ENCODE measurements around the gene HOXD3. TPM values are rescaled to one million over a fixed set of nuclear protein-coding genes. Genes with fewer than 3 reads are reported as not detected.
A peak's percentile ranks its signal among the peaks of the same experiment; 100 is the strongest.

Gene HOXD3
- total and polyA plus RNA-seq, 2 experiments from 2014 or later: not detected

DNA sequence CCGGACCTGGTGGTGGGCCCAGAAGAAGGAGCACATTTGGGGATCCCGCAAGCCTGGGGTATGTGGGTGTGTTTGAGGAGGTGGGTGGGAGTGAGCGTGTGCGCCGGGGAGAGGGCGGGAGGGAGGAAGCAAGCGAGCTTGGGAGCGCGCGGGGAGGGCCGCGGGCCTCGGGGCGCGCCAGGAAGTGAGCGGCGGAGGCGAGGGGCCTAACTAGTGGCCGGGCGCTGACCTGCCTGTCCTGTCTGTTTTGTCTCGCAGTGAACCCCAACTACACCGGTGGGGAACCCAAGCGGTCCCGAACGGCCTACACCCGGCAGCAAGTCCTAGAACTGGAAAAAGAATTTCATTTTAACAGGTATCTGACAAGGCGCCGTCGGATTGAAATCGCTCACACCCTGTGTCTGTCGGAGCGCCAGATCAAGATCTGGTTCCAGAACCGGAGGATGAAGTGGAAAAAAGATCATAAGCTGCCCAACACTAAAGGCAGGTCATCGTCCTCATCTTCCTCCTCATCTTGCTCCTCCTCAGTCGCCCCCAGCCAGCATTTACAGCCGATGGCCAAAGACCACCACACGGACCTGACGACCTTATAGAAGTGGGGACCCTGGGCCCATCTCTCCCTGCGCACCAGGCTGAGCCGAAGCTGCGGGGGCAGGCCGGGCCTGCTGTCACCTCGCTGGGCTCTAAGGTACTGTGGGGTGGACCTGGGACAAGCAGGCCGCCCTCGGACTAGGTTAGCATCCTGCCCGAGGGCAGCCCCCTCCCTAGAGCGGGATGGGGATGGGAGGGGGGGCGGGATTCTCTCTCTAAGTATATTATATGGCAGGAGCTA lies 4.5 kb upstream of the HOXD3 start:
- no peaks in the 10 kb centered on the region for H3K36me3 ChIP-seq (ENCODE audit: insufficient read depth)
- DNase-seq (ENCODE audit: low spot score) (peak; percentile 36), ATAC-seq (peak; percentile 3)
- peaks cover 22% of the 10 kb centered on the region for H3K4me1 Mint-ChIP-seq
- no peaks in the 10 kb centered on the region for H3K9me2 ChIP-seq (ENCODE audit: insufficient read depth)
- H3K9me3 Mint-ChIP-seq: peaks cover 5% of the 10 kb centered on the region; the same call in 1 of the 3 replicates
- H3K79me2 ChIP-seq (replicated peaks; ENCODE audit: insufficient read depth): no peaks in the 10 kb centered on the region
- peaks cover 52% of the 10 kb centered on the region for H4K20me1 ChIP-seq (replicated peaks; ENCODE audit: insufficient read depth)
- TF ChIP-seq JUNB (IDR thresholded peaks at IDR 0.05; ENCODE audit: unreplicated experiment) (no peak), ZNF114 (CRISPR knock-in tag; IDR thresholded peaks at IDR 0.05) (no peak), EZH2 (IDR thresholded peaks at IDR 0.05; ENCODE audit: low read depth, unreplicated experiment) (peak; percentile 98), NANOG (IDR thresholded peaks at IDR 0.05; ENCODE audit: borderline replicate concordance) (no peak), EZH2phosphoT487 (IDR thresholded peaks at IDR 0.05; ENCODE audit: unreplicated experiment) (peak; percentile 93)
- TF ChIP-seq, protein P1, sequence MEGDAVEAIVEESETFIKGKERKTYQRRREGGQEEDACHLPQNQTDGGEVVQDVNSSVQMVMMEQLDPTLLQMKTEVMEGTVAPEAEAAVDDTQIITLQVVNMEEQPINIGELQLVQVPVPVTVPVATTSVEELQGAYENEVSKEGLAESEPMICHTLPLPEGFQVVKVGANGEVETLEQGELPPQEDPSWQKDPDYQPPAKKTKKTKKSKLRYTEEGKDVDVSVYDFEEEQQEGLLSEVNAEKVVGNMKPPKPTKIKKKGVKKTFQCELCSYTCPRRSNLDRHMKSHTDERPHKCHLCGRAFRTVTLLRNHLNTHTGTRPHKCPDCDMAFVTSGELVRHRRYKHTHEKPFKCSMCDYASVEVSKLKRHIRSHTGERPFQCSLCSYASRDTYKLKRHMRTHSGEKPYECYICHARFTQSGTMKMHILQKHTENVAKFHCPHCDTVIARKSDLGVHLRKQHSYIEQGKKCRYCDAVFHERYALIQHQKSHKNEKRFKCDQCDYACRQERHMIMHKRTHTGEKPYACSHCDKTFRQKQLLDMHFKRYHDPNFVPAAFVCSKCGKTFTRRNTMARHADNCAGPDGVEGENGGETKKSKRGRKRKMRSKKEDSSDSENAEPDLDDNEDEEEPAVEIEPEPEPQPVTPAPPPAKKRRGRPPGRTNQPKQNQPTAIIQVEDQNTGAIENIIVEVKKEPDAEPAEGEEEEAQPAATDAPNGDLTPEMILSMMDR (conservative IDR thresholded peaks at IDR 0.05; ENCODE audit: low read depth in 2 of 2): no peak
- peaks cover 98% of the 10 kb centered on the region for H3K27me3 Mint-ChIP-seq (ENCODE audit: insufficient read depth, low read depth, poor library complexity)
- H3K27me3 ChIP-seq (ENCODE audit: insufficient read depth): peaks cover 100% of the 10 kb centered on the region
- H3K27ac ChIP-seq (ENCODE audit: low read depth): no peak overlapping the region
- H2AFZ ChIP-seq: no peak overlapping the region
- no peak overlapping the region for H3K27ac Mint-ChIP-seq
- H3K4me3 Mint-ChIP-seq: peak overlapping the region; percentile 23; the same call in 1 of the 3 replicates
- no peaks in the 10 kb centered on the region for H3K36me3 Mint-ChIP-seq (ENCODE audit: low read depth)
- peak overlapping the region; percentile 38; the same call in 1 of the 2 replicates for H3K4me2 ChIP-seq
- H3K4me1 ChIP-seq (ENCODE audit: insufficient read depth): peaks cover 43% of the 10 kb centered on the region
- H3K4me3 ChIP-seq: peak overlapping the region; percentile 34; the same call in 1 of the 2 replicates
- peaks cover 37% of the 10 kb centered on the region for H3F3A ChIP-seq (replicated peaks; ENCODE audit: low read depth)

DNA sequence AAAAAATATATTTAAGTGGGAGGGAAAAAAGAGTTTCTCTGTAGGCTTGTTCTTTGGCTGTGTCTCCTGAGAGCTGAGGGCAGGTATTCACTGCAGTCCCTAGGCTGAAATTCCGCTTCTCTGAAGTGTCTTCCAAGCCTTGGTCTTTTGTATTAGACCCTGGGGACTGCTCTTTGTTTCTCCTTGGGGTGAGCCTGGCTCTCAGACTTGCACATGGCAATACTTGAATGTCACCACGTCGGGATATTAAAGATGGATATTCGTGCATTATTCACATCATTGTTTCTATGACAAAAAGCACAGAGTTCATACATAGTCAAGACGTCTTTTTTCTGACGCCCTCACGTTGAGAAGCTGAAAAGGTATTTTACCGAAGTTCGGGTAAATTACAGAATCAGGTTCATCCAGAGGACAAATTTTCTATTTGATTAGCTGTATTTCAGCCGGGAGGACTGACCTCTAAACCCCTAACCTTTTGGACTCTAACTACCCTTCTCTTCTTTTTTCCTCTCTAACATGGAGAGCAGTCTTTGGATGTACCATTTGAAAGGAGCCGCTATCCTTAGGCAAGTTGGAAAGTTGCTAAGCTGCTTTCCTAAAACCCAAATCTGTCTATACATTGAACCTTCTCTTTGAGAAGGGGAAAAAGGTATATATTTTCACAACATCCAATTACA lies 2.4 kb upstream of the HOXD3 start:
- Histone ChIP-seq H4K20me1 (replicated peaks; ENCODE audit: insufficient read depth) (peaks cover 47% of the 10 kb centered on the region), H3K27ac (ENCODE audit: low read depth) (no peak overlapping the region), H3K4me1 (ENCODE audit: insufficient read depth) (peaks cover 41% of the 10 kb centered on the region), H3K9me2 (ENCODE audit: insufficient read depth) (no peaks in the 10 kb centered on the region), H3K79me2 (replicated peaks; ENCODE audit: insufficient read depth) (no peaks in the 10 kb centered on the region), H3F3A (replicated peaks; ENCODE audit: low read depth) (peaks cover 30% of the 10 kb centered on the region), H3K4me3 (peak overlapping the region; percentile 1; the same call in 1 of the 2 replicates), H3K4me2 (peak overlapping the region; percentile 1; the same call in 1 of the 2 replicates), H2AFZ (no peak overlapping the region), H3K36me3 (ENCODE audit: insufficient read depth) (no peaks in the 10 kb centered on the region), H3K27me3 (ENCODE audit: insufficient read depth) (peaks cover 100% of the 10 kb centered on the region)
- Mint-ChIP-seq H3K36me3 (ENCODE audit: low read depth) (no peaks in the 10 kb centered on the region), H3K9me3 (peaks cover 3% of the 10 kb centered on the region; the same call in 2 of the 3 replicates), H3K27me3 (ENCODE audit: insufficient read depth, low read depth, poor library complexity) (peaks cover 98% of the 10 kb centered on the region), H3K4me3 (no peak overlapping the region), H3K4me1 (peaks cover 31% of the 10 kb centered on the region), H3K27ac (no peak overlapping the region)
- TF ChIP-seq ZNF114 (CRISPR knock-in tag; IDR thresholded peaks at IDR 0.05) (no peak), EZH2 (IDR thresholded peaks at IDR 0.05; ENCODE audit: low read depth, unreplicated experiment) (peak; percentile 69), ZNF331 (CRISPR knock-in tag; IDR thresholded peaks at IDR 0.05; ENCODE audit: low read depth) (no peak)
- TF ChIP-seq, protein P2, sequence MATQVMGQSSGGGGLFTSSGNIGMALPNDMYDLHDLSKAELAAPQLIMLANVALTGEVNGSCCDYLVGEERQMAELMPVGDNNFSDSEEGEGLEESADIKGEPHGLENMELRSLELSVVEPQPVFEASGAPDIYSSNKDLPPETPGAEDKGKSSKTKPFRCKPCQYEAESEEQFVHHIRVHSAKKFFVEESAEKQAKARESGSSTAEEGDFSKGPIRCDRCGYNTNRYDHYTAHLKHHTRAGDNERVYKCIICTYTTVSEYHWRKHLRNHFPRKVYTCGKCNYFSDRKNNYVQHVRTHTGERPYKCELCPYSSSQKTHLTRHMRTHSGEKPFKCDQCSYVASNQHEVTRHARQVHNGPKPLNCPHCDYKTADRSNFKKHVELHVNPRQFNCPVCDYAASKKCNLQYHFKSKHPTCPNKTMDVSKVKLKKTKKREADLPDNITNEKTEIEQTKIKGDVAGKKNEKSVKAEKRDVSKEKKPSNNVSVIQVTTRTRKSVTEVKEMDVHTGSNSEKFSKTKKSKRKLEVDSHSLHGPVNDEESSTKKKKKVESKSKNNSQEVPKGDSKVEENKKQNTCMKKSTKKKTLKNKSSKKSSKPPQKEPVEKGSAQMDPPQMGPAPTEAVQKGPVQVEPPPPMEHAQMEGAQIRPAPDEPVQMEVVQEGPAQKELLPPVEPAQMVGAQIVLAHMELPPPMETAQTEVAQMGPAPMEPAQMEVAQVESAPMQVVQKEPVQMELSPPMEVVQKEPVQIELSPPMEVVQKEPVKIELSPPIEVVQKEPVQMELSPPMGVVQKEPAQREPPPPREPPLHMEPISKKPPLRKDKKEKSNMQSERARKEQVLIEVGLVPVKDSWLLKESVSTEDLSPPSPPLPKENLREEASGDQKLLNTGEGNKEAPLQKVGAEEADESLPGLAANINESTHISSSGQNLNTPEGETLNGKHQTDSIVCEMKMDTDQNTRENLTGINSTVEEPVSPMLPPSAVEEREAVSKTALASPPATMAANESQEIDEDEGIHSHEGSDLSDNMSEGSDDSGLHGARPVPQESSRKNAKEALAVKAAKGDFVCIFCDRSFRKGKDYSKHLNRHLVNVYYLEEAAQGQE (IDR thresholded peaks at IDR 0.05; ENCODE audit: unreplicated experiment): no peak
- TF ChIP-seq, protein P1 (conservative IDR thresholded peaks at IDR 0.05; ENCODE audit: low read depth in 2 of 2): no peak
- TF ChIP-seq, protein P3, sequence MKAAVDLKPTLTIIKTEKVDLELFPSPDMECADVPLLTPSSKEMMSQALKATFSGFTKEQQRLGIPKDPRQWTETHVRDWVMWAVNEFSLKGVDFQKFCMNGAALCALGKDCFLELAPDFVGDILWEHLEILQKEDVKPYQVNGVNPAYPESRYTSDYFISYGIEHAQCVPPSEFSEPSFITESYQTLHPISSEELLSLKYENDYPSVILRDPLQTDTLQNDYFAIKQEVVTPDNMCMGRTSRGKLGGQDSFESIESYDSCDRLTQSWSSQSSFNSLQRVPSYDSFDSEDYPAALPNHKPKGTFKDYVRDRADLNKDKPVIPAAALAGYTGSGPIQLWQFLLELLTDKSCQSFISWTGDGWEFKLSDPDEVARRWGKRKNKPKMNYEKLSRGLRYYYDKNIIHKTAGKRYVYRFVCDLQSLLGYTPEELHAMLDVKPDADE (IDR thresholded peaks at IDR 0.05): no peak
- no peak for ATAC-seq
- peak; percentile 41 for DNase-seq (ENCODE audit: low spot score)
